NT2/D1 (cell line): ENCODE measurements around the gene NR1I2.

Source experiments
- DNase-seq: peaks from one replicate; pipeline ENCODE4 v3.0.0-alpha.2; 2011; ENCODE audit warnings: low read depth, low spot score
- H3K27me3 ChIP-seq: 2 replicates; pipeline ENCODE4 v1.6.0; 2011; ENCODE audit warnings: mild to moderate bottlenecking; ENCODE audit not compliant: insufficient read length, insufficient read depth
- H3K36me3 ChIP-seq: 2 replicates; pipeline ENCODE4 v1.6.1; 2011; ENCODE audit warnings: mild to moderate bottlenecking, low read length, mixed read lengths; ENCODE audit not compliant: insufficient read depth, insufficient read length
- H3K4me1 ChIP-seq: 2 replicates; pipeline ENCODE4 v1.5.1; 2011; ENCODE audit not compliant: insufficient read depth, insufficient read length
- H3K4me3 ChIP-seq: 2 replicates; pipeline ENCODE4 v1.5.1; 2011; ENCODE audit warnings: low read depth; ENCODE audit not compliant: insufficient read length
- H3K9ac ChIP-seq: 2 replicates; pipeline ENCODE4 v1.6.0; 2011; ENCODE audit warnings: low read depth; ENCODE audit not compliant: insufficient read length
- H3K9me3 ChIP-seq: 2 replicates; pipeline ENCODE4 v1.5.1; 2011; ENCODE audit warnings: mild to moderate bottlenecking, low read length; ENCODE audit not compliant: insufficient read depth
- SUZ12 ChIP-seq: IDR thresholded peaks from 2 replicates; pipeline ENCODE4 v1.6.1; 2011; ENCODE audit not compliant: insufficient read length, insufficient read depth; ENCODE audit errors: extremely low read depth
- YY1 ChIP-seq: IDR thresholded peaks from 2 replicates; pipeline ENCODE4 v1.6.1; 2011; ENCODE audit not compliant: insufficient read length, insufficient read depth
- ZNF274 ChIP-seq: IDR thresholded peaks from 2 replicates; pipeline ENCODE4 v1.6.1; 2011; ENCODE audit warnings: mild to moderate bottlenecking, low read depth, low read length

NR1I2 gene

DNA sequence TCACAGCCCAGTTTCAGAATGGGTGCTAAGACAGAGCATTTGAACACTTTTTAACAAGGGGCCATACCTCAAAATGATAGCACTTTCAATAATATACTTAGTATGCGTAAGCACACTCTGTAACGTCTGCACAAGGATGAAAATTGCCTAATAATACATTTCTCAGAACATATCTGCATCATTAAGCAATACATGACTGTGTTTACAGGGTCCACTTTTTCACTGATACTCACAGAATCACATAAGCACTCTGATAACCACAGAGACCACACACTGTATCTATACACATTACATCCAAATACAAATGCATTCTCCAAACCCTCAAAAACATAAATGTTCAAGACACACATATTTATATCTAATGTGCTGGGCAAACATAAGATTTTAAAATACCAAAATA is 79.8 kb downstream of the NR1I2 start:
- H3K9ac ChIP-seq, result no peak overlapping the region
- H3K9me3 ChIP-seq, result peaks cover 15% of the 10 kb centered on the region
- no peak for TF ChIP-seq ZNF274
- TF ChIP-seq SUZ12, result no peak
- TF ChIP-seq YY1, result no peak
- H3K4me1 ChIP-seq, result no peaks in the 10 kb centered on the region
- peaks cover 21% of the 10 kb centered on the region for H3K36me3 ChIP-seq
- H3K27me3 ChIP-seq, result no peaks in the 10 kb centered on the region
- H3K4me3 ChIP-seq, result no peak overlapping the region
- no peak for DNase-seq

DNA sequence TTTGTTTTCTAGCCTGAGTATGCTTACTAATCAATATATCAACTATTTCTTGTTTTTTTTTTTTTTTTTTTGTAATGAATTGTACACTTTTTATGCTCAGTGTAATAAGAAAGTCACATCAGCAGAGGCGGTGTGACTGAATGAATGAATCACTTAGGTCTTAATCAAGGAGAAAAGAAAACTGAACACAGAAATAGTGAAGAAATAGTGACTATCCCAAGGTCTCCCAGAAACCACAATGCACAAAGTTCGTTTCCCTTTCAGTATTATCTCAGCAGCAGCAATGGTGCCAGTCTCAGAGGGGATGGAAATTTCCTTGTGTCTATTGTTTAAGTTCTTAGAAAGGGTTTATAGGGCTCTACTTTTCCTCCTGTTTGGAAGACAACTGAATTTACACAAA is 80.7 kb downstream of the NR1I2 start:
- Histone ChIP-seq H3K4me1 (no peaks in the 10 kb centered on the region), H3K9me3 (peaks cover 14% of the 10 kb centered on the region), H3K27me3 (no peaks in the 10 kb centered on the region), H3K4me3 (no peak overlapping the region), H3K9ac (no peak overlapping the region), H3K36me3 (peaks cover 21% of the 10 kb centered on the region)
- DNase-seq, result no peak
- TF ChIP-seq ZNF274, result no peak
- TF ChIP-seq SUZ12, result no peak
- TF ChIP-seq YY1, result no peak

- Histone ChIP-seq H3K36me3 (peaks cover 14% of the 10 kb centered on the region), H3K4me3 (no peak overlapping the region), H3K9me3 (no peaks in the 10 kb centered on the region), H3K4me1 (no peaks in the 10 kb centered on the region), H3K9ac (no peak overlapping the region), H3K27me3 (no peaks in the 10 kb centered on the region)
- DNase-seq, result no peak
- TF ChIP-seq YY1 (no peak), SUZ12 (no peak), ZNF274 (no peak)
Observed at GRCh38 chr3:119864476-119864875, 82.6 kb downstream of the NR1I2 start.
